ENCODE results near the gene DYNC1I1.

DNA sequence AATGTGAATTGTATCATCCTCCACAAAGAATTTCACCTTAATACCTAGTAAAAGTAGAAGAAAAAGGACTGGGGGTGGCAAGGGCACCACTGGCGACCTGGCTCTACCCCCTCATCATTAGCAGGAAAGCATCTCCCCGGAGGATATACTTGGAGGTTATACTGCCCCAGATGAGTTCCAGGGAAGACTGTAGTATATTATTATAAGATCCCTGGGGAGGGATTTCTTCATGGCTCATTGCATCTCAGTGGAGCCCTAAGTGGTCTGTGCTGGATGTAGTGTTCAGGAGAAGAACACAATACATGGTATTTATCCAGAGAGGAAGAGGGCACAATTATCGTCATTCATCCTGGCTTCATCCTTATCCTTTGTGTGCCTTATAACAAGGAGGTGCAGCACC lies 14.2 kb upstream of the DYNC1I1 start:
- no peak for TF ChIP-seq EZH2 (IDR thresholded peaks at IDR 0.05; ENCODE audit: borderline replicate concordance, low read depth, low read length, poor library complexity, severe bottlenecking)
- TF ChIP-seq, protein P1, sequence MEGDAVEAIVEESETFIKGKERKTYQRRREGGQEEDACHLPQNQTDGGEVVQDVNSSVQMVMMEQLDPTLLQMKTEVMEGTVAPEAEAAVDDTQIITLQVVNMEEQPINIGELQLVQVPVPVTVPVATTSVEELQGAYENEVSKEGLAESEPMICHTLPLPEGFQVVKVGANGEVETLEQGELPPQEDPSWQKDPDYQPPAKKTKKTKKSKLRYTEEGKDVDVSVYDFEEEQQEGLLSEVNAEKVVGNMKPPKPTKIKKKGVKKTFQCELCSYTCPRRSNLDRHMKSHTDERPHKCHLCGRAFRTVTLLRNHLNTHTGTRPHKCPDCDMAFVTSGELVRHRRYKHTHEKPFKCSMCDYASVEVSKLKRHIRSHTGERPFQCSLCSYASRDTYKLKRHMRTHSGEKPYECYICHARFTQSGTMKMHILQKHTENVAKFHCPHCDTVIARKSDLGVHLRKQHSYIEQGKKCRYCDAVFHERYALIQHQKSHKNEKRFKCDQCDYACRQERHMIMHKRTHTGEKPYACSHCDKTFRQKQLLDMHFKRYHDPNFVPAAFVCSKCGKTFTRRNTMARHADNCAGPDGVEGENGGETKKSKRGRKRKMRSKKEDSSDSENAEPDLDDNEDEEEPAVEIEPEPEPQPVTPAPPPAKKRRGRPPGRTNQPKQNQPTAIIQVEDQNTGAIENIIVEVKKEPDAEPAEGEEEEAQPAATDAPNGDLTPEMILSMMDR (conservative IDR thresholded peaks at IDR 0.05; ENCODE audit: low read depth, low read length) = no peak

Data from A673 (cell line).